ENCODE results near the gene C19orf47.

Gene C19orf47

GRCh38 chr19:40270362-40271089 lies 77.7 kb downstream of the C19orf47 start:
- Histone ChIP-seq H3K4me2 (ENCODE audit: low read depth, low read length, poor library complexity, severe bottlenecking) (no peak overlapping the region), H3K36me3 (ENCODE audit: low read length) (no peaks in the 10 kb centered on the region), H3K9me3 (ENCODE audit: insufficient read depth, low read length) (no peaks in the 10 kb centered on the region), H2AFZ (ENCODE audit: low read depth, low read length, severe bottlenecking) (no peak overlapping the region), H3K9ac (ENCODE audit: low read length) (no peak overlapping the region), H4K20me1 (ENCODE audit: low read depth, low read length) (no peaks in the 10 kb centered on the region), H3K79me2 (ENCODE audit: insufficient read depth, low read length) (peaks cover 76% of the 10 kb centered on the region), H3K9me2 (replicated peaks; ENCODE audit: insufficient read depth, low read length) (no peaks in the 10 kb centered on the region), H3K4me3 (ENCODE audit: insufficient read depth, low read length, poor library complexity, severe bottlenecking) (no peak overlapping the region), H3K27ac (ENCODE audit: low read depth, low read length) (no peak overlapping the region), H3K27me3 (ENCODE audit: low read length) (no peaks in the 10 kb centered on the region), H3F3A (ENCODE audit: insufficient read depth) (no peaks in the 10 kb centered on the region)
- TF ChIP-seq, protein P1, sequence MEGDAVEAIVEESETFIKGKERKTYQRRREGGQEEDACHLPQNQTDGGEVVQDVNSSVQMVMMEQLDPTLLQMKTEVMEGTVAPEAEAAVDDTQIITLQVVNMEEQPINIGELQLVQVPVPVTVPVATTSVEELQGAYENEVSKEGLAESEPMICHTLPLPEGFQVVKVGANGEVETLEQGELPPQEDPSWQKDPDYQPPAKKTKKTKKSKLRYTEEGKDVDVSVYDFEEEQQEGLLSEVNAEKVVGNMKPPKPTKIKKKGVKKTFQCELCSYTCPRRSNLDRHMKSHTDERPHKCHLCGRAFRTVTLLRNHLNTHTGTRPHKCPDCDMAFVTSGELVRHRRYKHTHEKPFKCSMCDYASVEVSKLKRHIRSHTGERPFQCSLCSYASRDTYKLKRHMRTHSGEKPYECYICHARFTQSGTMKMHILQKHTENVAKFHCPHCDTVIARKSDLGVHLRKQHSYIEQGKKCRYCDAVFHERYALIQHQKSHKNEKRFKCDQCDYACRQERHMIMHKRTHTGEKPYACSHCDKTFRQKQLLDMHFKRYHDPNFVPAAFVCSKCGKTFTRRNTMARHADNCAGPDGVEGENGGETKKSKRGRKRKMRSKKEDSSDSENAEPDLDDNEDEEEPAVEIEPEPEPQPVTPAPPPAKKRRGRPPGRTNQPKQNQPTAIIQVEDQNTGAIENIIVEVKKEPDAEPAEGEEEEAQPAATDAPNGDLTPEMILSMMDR (IDR thresholded peaks at IDR 0.05; ENCODE audit: insufficient read depth, low read length, poor library complexity, severe bottlenecking): no peak
- TF ChIP-seq EZH2phosphoT487 (conservative IDR thresholded peaks at IDR 0.05; ENCODE audit: low read length): no peak

All from SU-DHL-6 (cell line).